22Rv1 (cell line): Measurements from ENCODE around the gene GPHB5.
A peak's percentile ranks its signal among the peaks of the same experiment; 100 is the strongest.
"Not testable (repeated sequence)": the region's sequence is repeated elsewhere in the genome, so short reads cannot be mapped to it uniquely, and the experiment has no call there.

ENCODE experiments used
- H3K27ac ChIP-seq: fragments of 450-650 bp; 2 replicates; pipeline ENCODE4 v1.5.1; 2017
- CTCF ChIP-seq: fragments of 450-650 bp; IDR thresholded peaks from 2 replicates; pipeline ENCODE4 v1.5.1; 2017; ENCODE audit warnings: mild to moderate bottlenecking
- ZFX ChIP-seq: fragments of 450-650 bp; IDR thresholded peaks from 2 replicates; pipeline ENCODE4 v1.6.1; 2017; ENCODE audit warnings: antibody characterized with exemption, borderline replicate concordance

GPHB5 gene

GRCh38 chr14:63308723-63309317, 9.9 kb downstream of the GPHB5 start:
- TF ChIP-seq CTCF, result peak; percentile 77
- TF ChIP-seq ZFX, result no peak
- H3K27ac ChIP-seq, result no peak overlapping the region

GRCh38 chr14:63304429-63304828, 14.3 kb downstream of the GPHB5 start:
- not testable (repeated sequence) for H3K27ac ChIP-seq

DNA sequence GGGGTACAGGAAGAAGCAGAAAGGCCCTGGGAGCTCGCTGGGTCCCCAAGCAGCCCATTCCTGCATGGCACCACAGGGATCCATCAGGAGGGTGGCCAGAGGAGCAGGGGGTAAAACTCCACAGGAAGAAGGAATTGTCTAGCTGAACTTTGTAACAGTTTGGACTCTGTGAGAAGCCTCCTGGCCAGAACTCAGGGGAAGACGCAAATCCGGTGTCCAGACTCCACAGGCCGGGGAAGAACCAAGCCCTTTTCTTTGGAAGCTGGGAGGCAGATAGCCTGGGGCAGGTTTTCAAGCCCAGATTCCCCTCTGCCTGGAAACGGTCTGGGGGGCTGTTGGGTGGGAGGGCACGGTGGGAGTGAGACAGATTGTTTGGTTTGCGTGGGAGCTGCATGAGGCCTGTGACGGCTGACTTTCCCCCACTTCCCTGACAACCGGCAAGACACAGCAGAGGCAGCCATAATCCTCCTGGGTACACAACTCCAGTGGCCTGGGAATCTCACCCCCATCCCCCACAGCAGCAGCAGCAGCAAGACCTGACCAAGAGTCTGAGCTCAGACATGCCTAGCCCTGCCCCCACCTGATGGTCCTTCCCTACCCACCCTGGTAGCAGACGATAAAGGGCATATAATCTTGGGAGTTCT, 16.7 kb downstream of the GPHB5 start:
- H3K27ac ChIP-seq, result no peak overlapping the region
- TF ChIP-seq ZFX, result no peak

DNA sequence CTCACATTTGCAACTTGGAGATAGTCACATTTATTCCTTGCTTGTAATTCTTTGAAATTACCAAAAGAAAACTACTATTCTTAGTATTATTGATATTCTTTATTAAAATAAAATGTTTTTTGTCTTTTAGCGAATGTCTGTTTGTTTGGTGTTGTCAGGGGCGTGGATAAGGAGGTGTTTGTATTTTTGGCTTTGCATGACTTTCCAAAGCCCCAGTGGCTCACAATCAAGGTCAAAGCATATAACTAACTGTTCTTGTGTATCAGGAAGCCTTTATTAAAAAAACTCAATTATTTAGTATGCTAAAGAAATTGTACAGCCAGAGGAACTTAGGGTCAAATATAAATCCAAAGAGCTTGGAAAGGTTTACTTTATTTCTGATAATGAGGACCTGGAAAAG, 17.9 kb downstream of the GPHB5 start:
- TF ChIP-seq CTCF (no peak), ZFX (no peak)
- H3K27ac ChIP-seq, result no peak overlapping the region

DNA sequence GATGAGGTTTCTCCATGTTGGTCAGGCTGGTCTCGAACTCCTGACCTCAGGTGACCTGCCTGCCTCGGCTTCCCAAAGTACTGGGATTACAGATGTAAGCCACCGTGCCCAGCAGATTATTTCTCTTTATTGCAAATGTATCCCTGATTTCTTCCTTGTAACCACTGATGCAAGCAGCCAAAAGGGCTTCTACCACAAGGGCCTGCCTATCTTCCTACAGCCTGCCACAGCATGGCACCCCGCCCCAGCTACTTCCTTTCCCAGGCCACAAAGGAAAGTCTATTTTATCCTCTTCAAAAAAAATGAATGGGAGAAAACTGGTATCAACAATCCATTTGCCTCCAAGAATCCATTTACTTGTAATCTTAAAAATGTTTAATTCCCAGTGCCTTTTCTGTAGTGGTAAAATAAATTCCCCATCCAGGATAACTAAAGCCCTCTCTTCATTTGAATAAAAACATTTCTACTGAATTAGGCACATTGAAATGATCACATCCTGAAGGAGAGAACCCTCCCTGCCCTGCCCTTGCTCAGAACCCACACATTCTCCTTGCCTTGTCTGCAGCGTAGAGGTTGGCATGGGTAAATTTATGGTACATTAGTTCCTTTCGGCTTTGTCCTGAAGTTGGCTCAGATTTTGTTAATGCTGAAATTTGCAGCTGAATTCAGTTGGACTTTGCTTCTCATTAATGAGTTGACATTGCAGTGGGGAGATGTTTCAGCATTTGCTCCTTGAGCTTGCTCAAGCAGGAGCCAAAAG, 19.2 kb downstream of the GPHB5 start:
- H3K27ac ChIP-seq, result no peak overlapping the region
- TF ChIP-seq ZFX (no peak), CTCF (no peak)

DNA sequence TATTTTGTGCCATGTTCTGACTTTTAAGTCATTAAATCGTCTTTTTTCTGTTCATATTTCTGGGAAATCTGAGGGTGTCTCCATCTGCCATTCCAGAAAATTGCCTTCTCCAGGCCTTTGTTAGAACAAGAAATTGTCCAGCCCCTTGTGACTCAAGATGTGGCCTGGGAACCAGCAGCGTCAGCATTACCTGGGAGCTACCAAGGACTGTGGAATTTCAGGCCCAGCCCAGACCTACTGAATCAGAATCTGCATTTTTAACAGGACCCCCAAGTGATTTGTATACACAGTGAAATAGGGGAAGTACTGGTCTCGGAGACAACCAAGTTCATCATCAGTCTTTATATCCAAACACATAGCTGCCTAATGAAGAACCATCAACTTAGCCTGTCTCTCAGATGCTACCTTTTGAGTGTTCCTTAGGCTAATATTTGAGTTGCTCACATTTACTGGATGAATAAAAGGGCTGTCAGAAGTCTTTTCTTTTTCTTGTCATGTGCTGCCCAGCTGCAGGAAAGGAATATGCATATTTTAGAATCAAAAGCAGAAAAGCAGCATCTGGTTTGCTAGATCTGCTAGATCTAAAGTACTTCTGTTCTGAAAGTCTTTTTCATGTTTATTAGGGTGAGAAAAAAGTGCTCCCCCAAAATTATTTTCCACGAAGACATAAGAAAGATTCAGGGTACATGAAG, 21.2 kb downstream of the GPHB5 start:
- no peak overlapping the region for H3K27ac ChIP-seq

DNA sequence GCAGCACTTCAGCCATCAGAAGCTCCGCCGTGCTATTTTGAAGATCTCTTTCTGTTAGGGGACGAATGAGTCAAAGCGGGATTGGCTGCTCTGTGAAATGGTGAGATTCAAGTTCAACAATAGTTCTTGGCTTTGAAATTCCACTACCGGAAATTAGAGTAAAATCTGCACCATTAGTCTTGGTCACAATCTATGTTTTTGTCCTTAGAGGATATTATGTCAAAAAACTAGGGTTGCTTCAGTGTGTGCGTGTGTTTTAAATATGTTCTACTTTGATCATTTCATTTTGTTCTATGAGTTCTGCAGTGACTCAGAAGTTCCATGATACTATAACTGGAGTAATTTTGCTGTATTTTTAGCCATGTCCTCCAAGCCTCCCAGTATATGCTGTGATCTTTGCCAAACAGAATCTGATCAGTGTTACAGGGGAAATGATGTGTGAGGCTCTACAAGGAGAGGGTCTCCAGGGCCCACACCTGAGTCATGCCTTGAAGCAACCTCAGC, 22.6 kb downstream of the GPHB5 start:
- no peak for TF ChIP-seq CTCF
- no peak for TF ChIP-seq ZFX
- H3K27ac ChIP-seq, result no peak overlapping the region

More for the DNA sequence above, 21.2 kb downstream of the GPHB5 start:
- no peak for TF ChIP-seq CTCF
- no peak for TF ChIP-seq ZFX
